NCI-H2227 (cell line): ENCODE results near the gene CFAP65.
A peak's percentile ranks its signal among the peaks of the same experiment; 100 is the strongest.

Experiments
- DNase-seq: peaks from one replicate; lab custom pipeline; 2025; ENCODE audit not compliant: unreplicated experiment; lab: John Stamatoyannopoulos, UW

The CFAP65 gene, protein sequence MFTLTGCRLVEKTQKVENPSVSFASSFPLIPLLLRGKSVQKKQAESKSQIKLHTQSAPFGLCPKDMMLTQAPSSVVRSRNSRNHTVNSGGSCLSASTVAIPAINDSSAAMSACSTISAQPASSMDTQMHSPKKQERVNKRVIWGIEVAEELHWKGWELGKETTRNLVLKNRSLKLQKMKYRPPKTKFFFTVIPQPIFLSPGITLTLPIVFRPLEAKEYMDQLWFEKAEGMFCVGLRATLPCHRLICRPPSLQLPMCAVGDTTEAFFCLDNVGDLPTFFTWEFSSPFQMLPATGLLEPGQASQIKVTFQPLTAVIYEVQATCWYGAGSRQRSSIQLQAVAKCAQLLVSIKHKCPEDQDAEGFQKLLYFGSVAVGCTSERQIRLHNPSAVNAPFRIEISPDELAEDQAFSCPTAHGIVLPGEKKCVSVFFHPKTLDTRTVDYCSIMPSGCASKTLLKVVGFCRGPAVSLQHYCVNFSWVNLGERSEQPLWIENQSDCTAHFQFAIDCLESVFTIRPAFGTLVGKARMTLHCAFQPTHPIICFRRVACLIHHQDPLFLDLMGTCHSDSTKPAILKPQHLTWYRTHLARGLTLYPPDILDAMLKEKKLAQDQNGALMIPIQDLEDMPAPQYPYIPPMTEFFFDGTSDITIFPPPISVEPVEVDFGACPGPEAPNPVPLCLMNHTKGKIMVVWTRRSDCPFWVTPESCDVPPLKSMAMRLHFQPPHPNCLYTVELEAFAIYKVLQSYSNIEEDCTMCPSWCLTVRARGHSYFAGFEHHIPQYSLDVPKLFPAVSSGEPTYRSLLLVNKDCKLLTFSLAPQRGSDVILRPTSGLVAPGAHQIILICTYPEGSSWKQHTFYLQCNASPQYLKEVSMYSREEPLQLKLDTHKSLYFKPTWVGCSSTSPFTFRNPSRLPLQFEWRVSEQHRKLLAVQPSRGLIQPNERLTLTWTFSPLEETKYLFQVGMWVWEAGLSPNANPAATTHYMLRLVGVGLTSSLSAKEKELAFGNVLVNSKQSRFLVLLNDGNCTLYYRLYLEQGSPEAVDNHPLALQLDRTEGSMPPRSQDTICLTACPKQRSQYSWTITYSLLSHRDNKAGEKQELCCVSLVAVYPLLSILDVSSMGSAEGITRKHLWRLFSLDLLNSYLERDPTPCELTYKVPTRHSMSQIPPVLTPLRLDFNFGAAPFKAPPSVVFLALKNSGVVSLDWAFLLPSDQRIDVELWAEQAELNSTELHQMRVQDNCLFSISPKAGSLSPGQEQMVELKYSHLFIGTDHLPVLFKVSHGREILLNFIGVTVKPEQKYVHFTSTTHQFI (N-terminal part only)

GRCh38 chr2:219041252-219041651 lies at the start of gene CFAP65:
CFAP65 (minus strand) TSS chr2:219041516; CDS start chr2:219039048, 2,468 bp downstream.
- DNase-seq: peak; percentile 84

DNA sequence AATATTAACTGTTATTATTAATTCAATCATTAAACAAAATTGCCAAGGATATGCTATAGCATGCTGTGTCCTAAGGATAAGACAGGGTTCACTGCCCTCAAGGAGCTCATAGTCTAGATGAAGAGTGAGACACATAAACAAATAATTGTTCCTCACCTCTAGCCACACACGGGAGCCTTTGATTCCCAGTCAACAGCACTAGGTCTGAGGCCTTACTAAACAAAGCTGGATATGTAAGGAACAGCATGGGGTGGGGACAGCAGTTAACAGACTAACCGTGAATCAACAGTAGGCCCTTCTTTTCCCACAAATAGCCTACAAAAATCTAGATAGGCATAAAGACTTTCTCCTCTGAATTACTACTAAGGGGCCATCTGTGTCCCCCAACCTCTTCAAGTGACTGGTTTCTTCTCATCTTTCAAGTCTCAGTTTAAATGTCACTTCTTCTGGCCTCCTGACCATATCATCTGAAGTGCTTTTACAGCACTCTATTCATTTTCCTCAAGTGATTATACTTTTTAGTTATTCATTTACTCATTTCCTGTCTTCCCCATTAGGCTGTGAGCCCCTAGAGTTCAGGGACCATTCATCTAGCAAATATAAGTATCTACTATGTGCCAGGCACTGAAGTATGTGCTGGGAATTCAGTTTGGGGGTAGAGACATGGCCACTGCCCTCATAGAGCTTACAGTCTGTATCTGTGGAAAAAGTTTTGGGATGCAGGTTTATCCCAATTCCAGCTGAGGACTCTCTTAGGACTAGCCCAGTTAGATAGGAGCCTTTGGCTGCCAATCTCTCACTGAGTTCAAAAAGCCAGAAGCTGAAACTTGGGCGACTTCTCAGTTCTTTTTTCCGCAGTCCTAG lies 49.4 kb upstream of the CFAP65 start:
- no peak for DNase-seq

DNA sequence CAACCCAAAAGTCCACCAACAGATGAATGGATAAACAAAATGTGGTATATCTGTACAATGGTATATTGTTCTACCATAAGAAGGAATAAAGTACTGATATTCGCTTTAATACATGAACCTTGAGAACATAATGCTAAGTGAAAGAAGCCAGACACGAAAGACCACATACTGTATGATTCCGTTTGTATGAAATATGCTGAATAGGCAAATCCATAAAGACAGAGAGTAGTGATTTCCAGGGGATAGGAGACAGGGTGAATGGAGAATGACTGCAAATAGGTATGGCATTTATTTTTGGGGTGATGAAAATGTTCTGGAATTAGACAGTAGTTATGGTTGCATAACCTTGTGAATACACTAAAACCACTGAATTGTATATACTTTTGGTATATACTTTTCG lies 48.0 kb upstream of the CFAP65 start:
- no peak for DNase-seq

DNA sequence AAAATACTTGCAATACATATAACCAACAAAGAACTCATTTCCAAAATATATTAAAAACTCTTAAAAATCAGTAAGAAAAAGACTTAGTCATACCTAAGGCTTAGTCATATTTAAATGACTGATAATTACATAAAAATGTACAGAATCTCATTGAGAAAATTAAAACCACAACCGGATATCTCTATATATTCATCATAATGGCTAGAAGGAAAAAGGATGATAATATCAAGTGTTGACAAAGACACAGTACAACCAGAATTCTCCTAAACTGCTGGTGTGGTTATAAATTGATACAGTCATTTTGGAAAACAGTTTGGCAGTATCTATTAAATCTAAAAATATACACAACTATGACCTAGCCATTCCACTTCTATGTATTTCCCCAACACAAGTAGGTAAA lies 46.5 kb upstream of the CFAP65 start:
- no peak for DNase-seq

GRCh38 chr2:219087361-219087760 lies 46.0 kb upstream of the CFAP65 start:
- no peak for DNase-seq

- no peak for DNase-seq
Observed at GRCh38 chr2:219086196-219086595, 44.9 kb upstream of the CFAP65 start.

DNA sequence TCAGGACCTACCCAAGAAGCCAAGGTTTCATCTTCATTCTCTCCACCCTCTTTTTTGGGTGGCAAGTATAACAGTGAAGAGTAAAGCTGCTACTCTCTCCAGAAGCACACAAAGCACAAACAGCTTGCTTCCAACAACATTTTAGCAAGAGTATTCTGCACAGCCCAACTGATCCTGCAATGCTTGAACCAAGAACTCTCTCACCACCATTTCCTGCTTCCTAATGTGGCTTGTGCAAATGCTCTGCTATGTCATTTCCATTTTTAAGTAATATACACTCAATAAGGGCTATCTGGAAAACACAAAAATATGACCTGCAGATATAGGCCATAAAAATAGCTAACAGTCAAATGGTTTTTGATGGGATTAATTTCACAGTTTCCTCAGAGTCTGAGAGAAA lies 43.5 kb upstream of the CFAP65 start:
- no peak for DNase-seq

DNA sequence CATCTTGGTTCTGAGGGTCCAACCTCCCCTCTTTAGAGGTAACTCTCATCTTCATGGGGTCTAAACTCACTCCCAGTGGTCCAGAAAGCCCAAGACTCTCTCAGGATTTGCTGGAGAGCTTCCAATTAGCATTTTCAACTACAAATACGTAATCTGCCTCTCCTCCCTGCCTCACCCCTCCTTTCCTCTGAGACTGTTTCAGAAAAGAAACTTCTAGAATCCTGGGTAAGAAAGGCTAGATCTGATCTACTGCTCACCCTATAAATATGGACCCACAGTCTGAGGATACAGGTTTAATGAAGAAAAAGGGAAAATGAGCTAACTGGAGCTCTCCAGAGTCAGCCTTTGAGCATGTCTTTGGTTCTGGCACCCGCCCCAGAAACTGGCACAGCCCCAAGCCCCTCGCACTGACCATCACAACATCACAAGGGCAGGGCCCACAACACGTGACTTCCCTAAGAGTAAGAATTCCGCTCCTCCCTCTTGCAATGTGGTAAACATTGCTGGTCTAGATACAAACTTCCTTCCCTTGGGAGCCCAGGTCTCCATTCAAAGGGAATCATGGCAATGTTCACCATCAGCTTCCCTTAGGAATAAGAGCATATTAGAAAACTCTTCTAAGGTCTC lies 41.1 kb upstream of the CFAP65 start:
- DNase-seq: no peak

GRCh38 chr2:219081701-219082331 lies 40.5 kb upstream of the CFAP65 start:
- no peak for DNase-seq

GRCh38 chr2:219081096-219081495 lies 39.8 kb upstream of the CFAP65 start:
- no peak for DNase-seq

DNA sequence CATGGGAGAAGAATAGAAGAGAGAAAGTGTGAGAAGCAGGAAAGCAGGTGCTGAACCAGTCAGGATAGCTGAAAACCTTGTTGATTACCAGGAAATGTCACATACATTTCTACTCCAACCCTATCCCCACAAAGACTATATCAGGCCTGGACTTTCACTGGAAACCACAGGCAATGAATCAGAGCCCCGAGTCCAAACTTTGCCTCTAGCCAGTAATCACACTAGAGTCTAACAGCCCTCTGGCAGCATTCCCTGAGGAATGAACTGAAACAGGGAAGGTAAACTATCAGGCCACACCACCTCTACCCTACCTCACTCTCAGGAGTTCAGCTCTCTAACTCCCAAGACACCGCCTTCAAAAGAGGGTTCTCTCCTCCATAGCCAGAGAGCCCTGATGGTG lies 38.1 kb upstream of the CFAP65 start:
- no peak for DNase-seq

- no peak for DNase-seq
Observed at GRCh38 chr2:219078951-219079350, 37.6 kb upstream of the CFAP65 start.

DNA sequence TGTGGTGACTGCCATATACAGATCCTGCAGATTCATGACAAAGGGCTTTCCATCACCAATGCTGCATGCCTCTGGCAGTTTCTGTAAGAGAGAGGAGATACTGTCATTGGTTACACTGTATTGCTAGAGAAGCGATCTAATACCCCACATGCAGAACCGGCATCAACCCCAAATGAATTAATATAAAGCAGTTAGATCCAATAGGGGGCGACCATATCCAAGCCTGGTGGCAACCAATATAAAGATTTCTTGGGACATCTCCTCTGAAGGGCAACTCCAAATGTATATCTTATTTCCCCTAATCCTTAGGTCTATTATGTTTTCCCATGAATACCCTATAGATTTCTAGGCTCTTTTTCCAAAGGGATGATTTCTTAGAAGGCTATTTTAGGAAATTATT lies 36.8 kb upstream of the CFAP65 start:
- DNase-seq: no peak

GRCh38 chr2:219076253-219076652 lies 34.9 kb upstream of the CFAP65 start:
- DNase-seq: no peak

DNA sequence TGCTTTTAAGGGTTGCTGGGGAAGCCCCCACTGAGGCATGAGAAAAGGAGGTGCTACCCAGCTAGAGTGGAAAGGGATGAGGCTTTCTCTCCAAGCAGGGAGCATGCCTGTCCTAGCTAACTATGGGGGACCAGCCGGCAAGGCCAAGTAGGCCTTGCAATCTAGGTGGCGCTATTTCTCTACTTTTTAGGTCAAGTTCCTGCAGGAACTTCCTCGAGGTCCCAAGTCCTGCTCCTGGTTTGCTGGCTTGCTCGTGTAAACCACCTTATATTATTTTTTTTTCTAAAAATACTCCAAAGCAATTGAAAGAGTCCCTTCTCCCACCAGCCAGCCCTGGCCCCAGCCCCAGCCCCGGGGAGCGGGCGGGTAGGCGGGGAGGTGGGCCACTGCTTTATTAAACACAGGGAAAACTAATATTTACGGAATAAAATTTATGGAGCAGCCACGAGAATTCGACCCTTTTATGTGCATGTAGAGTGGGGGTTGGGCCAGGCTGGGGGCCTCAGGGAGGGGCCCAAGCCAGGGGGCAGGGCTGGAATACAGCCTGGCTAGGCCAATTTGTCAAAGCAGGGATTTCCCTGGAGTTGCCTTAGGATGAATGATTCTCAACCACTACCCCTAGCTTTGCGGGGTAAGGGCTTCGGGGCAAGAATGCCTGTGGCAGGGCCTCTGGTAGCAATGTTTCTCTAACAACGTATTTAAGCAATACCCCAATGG lies 32.3 kb upstream of the CFAP65 start:
- peak; percentile 71 for DNase-seq

DNA sequence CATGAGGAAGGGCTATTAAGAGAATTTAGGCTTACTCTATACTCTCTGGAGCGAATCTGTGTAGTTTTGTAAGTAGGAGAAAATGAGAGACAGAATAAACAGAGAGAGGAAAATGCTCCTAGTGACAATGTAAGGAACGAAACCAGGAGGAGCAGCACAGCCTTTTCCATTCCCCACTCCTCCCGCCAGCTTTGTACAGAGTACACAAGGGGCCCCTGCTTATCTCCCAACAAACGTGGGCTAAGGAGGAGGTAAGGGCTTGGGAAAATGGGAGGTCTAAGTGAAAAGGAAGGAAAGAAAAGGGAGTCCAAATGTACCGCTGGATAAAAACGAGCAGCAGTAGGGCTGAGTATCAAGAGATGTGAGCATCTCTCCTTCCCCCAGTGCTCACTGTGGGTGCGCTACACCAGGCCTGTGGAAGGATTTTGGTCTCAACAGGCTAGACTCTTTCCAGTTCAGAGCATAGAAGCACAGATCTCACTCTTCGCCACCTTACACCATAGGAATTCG lies 31.5 kb upstream of the CFAP65 start:
- DNase-seq: no peak

- no peak for DNase-seq
Observed at GRCh38 chr2:219071131-219071816, 30.0 kb upstream of the CFAP65 start.

DNA sequence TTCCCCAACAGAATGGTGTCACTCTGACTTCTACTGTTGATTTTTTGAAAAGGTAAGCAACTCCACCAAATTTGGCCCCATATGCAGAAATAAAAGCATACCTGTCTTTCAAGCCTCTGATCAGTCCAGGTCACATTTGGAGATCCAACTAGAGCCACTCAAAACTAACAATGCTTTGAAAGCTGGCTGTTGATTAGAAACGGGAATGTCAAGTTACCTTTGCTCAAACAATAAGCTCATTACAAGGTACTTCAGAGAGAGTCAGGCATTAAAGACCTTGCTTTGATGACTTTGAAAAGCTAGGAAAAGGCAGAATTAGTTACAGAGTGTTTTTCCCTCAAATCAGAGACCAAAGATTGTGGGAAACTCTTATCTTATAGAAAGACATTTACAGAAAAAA lies 24.2 kb upstream of the CFAP65 start:
- no peak for DNase-seq
